Neural crest cell (in vitro differentiated cells): ENCODE results near the gene SLC7A11. TPM values are rescaled to one million over a fixed set of nuclear protein-coding genes. Genes with fewer than 3 reads are reported as not detected.
A peak's percentile ranks its signal among the peaks of the same experiment; 100 is the strongest.

Experiments used
- DNase-seq: peaks from one replicate; pipeline ENCODE4 v3.0.0; 2021; ENCODE audit warnings: low read depth, mixed read lengths, low spot score
- H3K27ac Mint-ChIP-seq: one replicate; pipeline ENCODE4 v1.8.0; 2021; ENCODE audit warnings: mild to moderate bottlenecking, mixed read lengths; ENCODE audit not compliant: unreplicated experiment
- H3K27me3 Mint-ChIP-seq: 2 replicates; pipeline ENCODE4 v1.8.0; 2021; ENCODE audit warnings: low read depth, mild to moderate bottlenecking, mixed read lengths
- H3K36me3 Mint-ChIP-seq: 2 replicates; pipeline ENCODE4 v1.8.0; 2021; ENCODE audit warnings: low read depth, mild to moderate bottlenecking, mixed read lengths
- H3K4me1 Mint-ChIP-seq: 2 replicates; pipeline ENCODE4 v1.8.0; 2021; ENCODE audit warnings: mixed read lengths
- H3K4me3 Mint-ChIP-seq: one replicate; pipeline ENCODE4 v1.8.0; 2021; ENCODE audit warnings: mild to moderate bottlenecking, mixed read lengths
- H3K9me3 Mint-ChIP-seq: 2 replicates; pipeline ENCODE4 v1.8.0; 2021; ENCODE audit warnings: mixed read lengths
- total RNA-seq: library from RNA; stranded (reverse); gene quantifications from 2 replicates; pipeline ENCODE4 v1.2.1, GENCODE V29; 2021
- TF ChIP-seq, protein P1 (sequence below): fragments of 200-600 bp; sonication (generic); conservative IDR thresholded peaks from 2 replicates; pipeline ENCODE4 v1.5.0; 2021; ENCODE audit warnings: antibody characterized with exemption, mild to moderate bottlenecking

Gene SLC7A11
- total RNA-seq, 1 donor from 2014 or later = 18.7 TPM

DNA sequence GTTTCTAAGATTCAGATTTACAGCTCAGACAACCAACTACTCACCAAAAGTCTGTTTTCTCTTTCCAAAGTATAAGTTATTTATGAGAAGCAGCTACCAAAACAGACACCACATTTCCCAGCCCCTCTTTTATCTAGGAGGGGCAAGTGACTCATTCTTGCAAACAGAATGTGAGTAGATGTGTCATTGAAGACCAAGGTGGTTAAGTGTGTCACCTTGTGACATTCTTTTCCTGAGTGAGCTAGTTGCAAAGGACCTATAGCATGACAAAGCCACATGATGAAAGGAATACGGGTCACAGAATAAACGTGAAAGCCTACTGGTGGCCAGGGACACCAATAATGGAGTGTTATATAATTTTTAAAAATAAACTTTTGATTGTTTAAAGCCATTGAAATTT lies 50.0 kb downstream of the SLC7A11 start:
- no peak overlapping the region for H3K4me3 Mint-ChIP-seq
- H3K9me3 Mint-ChIP-seq = peaks cover 5% of the 10 kb centered on the region
- DNase-seq = no peak
- peaks cover 37% of the 10 kb centered on the region for H3K4me1 Mint-ChIP-seq
- no peaks in the 10 kb centered on the region for H3K27me3 Mint-ChIP-seq
- peaks cover 8% of the 10 kb centered on the region for H3K36me3 Mint-ChIP-seq
- no peak overlapping the region for H3K27ac Mint-ChIP-seq
- TF ChIP-seq, protein P1, sequence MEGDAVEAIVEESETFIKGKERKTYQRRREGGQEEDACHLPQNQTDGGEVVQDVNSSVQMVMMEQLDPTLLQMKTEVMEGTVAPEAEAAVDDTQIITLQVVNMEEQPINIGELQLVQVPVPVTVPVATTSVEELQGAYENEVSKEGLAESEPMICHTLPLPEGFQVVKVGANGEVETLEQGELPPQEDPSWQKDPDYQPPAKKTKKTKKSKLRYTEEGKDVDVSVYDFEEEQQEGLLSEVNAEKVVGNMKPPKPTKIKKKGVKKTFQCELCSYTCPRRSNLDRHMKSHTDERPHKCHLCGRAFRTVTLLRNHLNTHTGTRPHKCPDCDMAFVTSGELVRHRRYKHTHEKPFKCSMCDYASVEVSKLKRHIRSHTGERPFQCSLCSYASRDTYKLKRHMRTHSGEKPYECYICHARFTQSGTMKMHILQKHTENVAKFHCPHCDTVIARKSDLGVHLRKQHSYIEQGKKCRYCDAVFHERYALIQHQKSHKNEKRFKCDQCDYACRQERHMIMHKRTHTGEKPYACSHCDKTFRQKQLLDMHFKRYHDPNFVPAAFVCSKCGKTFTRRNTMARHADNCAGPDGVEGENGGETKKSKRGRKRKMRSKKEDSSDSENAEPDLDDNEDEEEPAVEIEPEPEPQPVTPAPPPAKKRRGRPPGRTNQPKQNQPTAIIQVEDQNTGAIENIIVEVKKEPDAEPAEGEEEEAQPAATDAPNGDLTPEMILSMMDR = no peak

GRCh38 chr4:138190452-138190858 lies 51.7 kb downstream of the SLC7A11 start:
- no peak for DNase-seq
- H3K27me3 Mint-ChIP-seq = no peaks in the 10 kb centered on the region
- H3K4me3 Mint-ChIP-seq = no peak overlapping the region
- H3K9me3 Mint-ChIP-seq = peaks cover 5% of the 10 kb centered on the region
- peaks cover 46% of the 10 kb centered on the region for H3K4me1 Mint-ChIP-seq
- peak overlapping the region; percentile 24 for H3K27ac Mint-ChIP-seq
- TF ChIP-seq, protein P1 = no peak
- peaks cover 7% of the 10 kb centered on the region for H3K36me3 Mint-ChIP-seq

GRCh38 chr4:138189206-138189605 lies 52.9 kb downstream of the SLC7A11 start:
- H3K9me3 Mint-ChIP-seq = peaks cover 5% of the 10 kb centered on the region
- H3K4me3 Mint-ChIP-seq = no peak overlapping the region
- H3K36me3 Mint-ChIP-seq = peaks cover 4% of the 10 kb centered on the region

DNA sequence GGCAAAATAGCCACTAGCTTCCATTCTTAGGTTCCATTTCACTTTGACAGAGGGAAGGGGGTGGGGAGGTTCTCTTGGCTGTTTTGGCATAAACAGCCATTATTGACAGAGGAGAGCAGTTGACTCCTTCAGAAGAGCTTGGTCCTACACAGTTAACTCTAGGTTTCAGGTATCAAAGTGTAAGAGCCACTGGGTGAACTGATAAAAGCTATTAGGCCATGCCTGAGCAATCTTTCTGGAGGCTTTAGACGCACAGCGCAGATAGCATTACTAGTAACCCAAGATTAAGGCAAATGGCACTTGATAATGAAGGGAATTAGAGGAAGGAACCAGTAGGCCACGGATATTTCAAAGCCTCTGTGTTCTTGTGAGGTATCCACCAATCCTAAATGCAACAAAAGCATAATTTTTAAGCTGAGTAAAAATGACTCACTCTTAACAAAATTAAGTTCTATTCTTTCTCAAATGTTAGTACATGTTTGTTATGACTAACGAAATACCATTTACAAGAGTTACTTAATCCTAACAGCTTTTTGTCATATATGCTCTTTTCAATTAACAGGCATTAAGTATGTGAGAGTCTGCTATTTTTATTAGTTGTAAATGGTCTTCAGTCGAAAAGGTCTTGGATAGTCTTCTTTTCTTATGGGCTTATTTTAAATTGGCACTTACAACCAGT lies 53.6 kb downstream of the SLC7A11 start:
- Mint-ChIP-seq H3K36me3 (peaks cover 4% of the 10 kb centered on the region), H3K27ac (no peak overlapping the region), H3K9me3 (peaks cover 5% of the 10 kb centered on the region), H3K4me1 (peaks cover 42% of the 10 kb centered on the region), H3K4me3 (no peak overlapping the region), H3K27me3 (no peaks in the 10 kb centered on the region)
- no peak for DNase-seq
- TF ChIP-seq, protein P1 = no peak

More at GRCh38 chr4:138189206-138189605, 52.9 kb downstream of the SLC7A11 start:
- no peaks in the 10 kb centered on the region for H3K27me3 Mint-ChIP-seq
- no peak for DNase-seq
- H3K27ac Mint-ChIP-seq = no peak overlapping the region
- peaks cover 40% of the 10 kb centered on the region for H3K4me1 Mint-ChIP-seq
- TF ChIP-seq, protein P1 = no peak

- Mint-ChIP-seq H3K27ac (peak overlapping the region; percentile 15), H3K36me3 (peaks cover 4% of the 10 kb centered on the region), H3K9me3 (no peaks in the 10 kb centered on the region), H3K4me3 (no peak overlapping the region), H3K4me1 (peaks cover 43% of the 10 kb centered on the region), H3K27me3 (no peaks in the 10 kb centered on the region)
- DNase-seq = no peak
- TF ChIP-seq, protein P1 = no peak
Measured at GRCh38 chr4:138185859-138186645, 56.1 kb downstream of the SLC7A11 start.
